K562 (cell line): Measurements from ENCODE around the gene PNPLA1.

Experiments
- ATF1 ChIP-seq, 2 experiments: fragments of 450-650 bp in 1 of 2; IDR thresholded peaks; 2 replicates each; pipeline ENCODE4 v1.6.1; 2016; ENCODE audit warnings: missing compliant biosample characterization in 1 of 2, missing genetic modification characterization in 1 of 2
- EGR1 ChIP-seq: fragments of 450-650 bp; conservative IDR thresholded peaks from 2 replicates; pipeline ENCODE4 v1.6.1; 2017; ENCODE audit warnings: mild to moderate bottlenecking
- EZH2 ChIP-seq: IDR thresholded peaks from 2 replicates; pipeline ENCODE4 v1.6.1; 2012; ENCODE audit warnings: low read depth, mild to moderate bottlenecking, inconsistent platforms, low read length, borderline replicate concordance
- ZNF232 ChIP-seq: sonication (generic); formaldehyde crosslinking; IDR thresholded peaks from 2 replicates; pipeline ENCODE4 v1.8.0; 2022; ENCODE audit warnings: mild to moderate bottlenecking, missing genetic modification reagents
- TF ChIP-seq, protein P1 (sequence below): fragments of 250-450 bp; sonication (Bioruptor Pico); IDR thresholded peaks from 2 replicates; pipeline ENCODE4 v1.9.0; 2021; ENCODE audit warnings: mild to moderate bottlenecking, inconsistent platforms
- TF ChIP-seq, protein P2 (sequence below): fragments of 450-650 bp; IDR thresholded peaks from 2 replicates; pipeline ENCODE4 v1.6.1; 2016; ENCODE audit warnings: antibody characterized with exemption
- TF ChIP-seq, protein P3 (sequence below), 3 experiments: IDR thresholded peaks in 2 of 3; conservative IDR thresholded peaks in 1 of 3; 2 replicates each; pipeline ENCODE4 v1.5.1; 2011 to 2012; ENCODE audit warnings: low read length in 3 of 3, mild to moderate bottlenecking in 3 of 3, control low read depth in 2 of 3, improper control_type of control experiment in 1 of 3, inconsistent platforms in 1 of 3, low read depth in 1 of 3, mixed read lengths in 1 of 3, moderate library complexity in 1 of 3; ENCODE audit not compliant: insufficient read depth in 2 of 3
- TF ChIP-seq, protein P4 (sequence below), 2 experiments: fragments of 450-650 bp; formaldehyde crosslinking in 1 of 2; IDR thresholded peaks; 2 replicates each; pipeline versions ENCODE4 v1.4.0 to v1.6.1; 2014 to 2020; ENCODE audit warnings: mild to moderate bottlenecking in 2 of 2, borderline replicate concordance in 1 of 2, low read depth in 1 of 2
- TF ChIP-seq, protein P5 (sequence below), 2 experiments: fragments of 450-650 bp; IDR thresholded peaks; 2 replicates each; pipeline ENCODE4 v1.6.1; 2018; ENCODE audit warnings: mild to moderate bottlenecking in 2 of 2, low read depth in 1 of 2; ENCODE audit not compliant: partially characterized antibody in 2 of 2

DNA sequence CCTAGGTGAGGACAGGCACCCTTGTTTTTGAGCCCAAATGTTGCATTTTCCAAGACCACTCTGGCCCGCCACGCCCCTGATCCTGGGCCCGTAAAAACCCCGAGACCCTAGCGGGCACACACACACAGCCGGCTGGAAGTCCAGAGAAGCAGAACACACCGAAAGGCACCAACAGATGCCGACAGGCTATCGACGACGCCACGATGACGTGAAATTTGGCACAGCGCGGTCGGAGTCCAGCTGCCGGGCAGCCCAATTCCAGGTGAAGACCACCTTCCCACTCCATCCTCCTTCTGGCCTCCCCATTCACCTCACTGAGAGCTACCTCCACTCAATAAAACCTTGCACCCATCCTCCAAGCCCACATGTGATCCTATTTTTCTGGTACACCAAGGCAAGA is 34.0 kb upstream of the PNPLA1 start:
- TF ChIP-seq EGR1 (no peak), ATF1 (CRISPR knock-in tag; IDR thresholded peaks at IDR 0.05) (no peak), ATF1 (tag; IDR thresholded peaks at IDR 0.05) (no peak), ZNF232 (CRISPR knock-in tag) (no peak), EZH2 (no peak)
- TF ChIP-seq, protein P1, sequence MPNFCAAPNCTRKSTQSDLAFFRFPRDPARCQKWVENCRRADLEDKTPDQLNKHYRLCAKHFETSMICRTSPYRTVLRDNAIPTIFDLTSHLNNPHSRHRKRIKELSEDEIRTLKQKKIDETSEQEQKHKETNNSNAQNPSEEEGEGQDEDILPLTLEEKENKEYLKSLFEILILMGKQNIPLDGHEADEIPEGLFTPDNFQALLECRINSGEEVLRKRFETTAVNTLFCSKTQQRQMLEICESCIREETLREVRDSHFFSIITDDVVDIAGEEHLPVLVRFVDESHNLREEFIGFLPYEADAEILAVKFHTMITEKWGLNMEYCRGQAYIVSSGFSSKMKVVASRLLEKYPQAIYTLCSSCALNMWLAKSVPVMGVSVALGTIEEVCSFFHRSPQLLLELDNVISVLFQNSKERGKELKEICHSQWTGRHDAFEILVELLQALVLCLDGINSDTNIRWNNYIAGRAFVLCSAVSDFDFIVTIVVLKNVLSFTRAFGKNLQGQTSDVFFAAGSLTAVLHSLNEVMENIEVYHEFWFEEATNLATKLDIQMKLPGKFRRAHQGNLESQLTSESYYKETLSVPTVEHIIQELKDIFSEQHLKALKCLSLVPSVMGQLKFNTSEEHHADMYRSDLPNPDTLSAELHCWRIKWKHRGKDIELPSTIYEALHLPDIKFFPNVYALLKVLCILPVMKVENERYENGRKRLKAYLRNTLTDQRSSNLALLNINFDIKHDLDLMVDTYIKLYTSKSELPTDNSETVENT (CRISPR knock-in tag) = no peak
- TF ChIP-seq, protein P2, sequence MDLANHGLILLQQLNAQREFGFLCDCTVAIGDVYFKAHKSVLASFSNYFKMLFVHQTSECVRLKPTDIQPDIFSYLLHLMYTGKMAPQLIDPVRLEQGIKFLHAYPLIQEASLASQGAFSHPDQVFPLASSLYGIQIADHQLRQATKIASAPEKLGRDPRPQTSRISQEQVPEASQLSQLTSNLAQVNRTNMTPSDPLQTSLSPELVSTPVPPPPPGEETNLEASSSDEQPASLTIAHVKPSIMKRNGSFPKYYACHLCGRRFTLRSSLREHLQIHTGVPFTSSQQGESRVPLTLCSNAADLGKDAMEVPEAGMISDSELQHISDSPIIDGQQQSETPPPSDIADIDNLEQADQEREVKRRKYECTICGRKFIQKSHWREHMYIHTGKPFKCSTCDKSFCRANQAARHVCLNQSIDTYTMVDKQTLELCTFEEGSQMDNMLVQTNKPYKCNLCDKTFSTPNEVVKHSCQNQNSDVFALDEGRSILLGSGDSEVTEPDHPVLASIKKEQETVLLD = no peak
- TF ChIP-seq, protein P3, sequence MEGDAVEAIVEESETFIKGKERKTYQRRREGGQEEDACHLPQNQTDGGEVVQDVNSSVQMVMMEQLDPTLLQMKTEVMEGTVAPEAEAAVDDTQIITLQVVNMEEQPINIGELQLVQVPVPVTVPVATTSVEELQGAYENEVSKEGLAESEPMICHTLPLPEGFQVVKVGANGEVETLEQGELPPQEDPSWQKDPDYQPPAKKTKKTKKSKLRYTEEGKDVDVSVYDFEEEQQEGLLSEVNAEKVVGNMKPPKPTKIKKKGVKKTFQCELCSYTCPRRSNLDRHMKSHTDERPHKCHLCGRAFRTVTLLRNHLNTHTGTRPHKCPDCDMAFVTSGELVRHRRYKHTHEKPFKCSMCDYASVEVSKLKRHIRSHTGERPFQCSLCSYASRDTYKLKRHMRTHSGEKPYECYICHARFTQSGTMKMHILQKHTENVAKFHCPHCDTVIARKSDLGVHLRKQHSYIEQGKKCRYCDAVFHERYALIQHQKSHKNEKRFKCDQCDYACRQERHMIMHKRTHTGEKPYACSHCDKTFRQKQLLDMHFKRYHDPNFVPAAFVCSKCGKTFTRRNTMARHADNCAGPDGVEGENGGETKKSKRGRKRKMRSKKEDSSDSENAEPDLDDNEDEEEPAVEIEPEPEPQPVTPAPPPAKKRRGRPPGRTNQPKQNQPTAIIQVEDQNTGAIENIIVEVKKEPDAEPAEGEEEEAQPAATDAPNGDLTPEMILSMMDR (IDR thresholded peaks at IDR 0.05 in 2 of 3, conservative IDR thresholded peaks at IDR 0.05 in 1 of 3; ENCODE audit: insufficient read depth in 2 of 3, low read depth in 1 of 3, low read length in 3 of 3) = no peak
- TF ChIP-seq, protein P4, sequence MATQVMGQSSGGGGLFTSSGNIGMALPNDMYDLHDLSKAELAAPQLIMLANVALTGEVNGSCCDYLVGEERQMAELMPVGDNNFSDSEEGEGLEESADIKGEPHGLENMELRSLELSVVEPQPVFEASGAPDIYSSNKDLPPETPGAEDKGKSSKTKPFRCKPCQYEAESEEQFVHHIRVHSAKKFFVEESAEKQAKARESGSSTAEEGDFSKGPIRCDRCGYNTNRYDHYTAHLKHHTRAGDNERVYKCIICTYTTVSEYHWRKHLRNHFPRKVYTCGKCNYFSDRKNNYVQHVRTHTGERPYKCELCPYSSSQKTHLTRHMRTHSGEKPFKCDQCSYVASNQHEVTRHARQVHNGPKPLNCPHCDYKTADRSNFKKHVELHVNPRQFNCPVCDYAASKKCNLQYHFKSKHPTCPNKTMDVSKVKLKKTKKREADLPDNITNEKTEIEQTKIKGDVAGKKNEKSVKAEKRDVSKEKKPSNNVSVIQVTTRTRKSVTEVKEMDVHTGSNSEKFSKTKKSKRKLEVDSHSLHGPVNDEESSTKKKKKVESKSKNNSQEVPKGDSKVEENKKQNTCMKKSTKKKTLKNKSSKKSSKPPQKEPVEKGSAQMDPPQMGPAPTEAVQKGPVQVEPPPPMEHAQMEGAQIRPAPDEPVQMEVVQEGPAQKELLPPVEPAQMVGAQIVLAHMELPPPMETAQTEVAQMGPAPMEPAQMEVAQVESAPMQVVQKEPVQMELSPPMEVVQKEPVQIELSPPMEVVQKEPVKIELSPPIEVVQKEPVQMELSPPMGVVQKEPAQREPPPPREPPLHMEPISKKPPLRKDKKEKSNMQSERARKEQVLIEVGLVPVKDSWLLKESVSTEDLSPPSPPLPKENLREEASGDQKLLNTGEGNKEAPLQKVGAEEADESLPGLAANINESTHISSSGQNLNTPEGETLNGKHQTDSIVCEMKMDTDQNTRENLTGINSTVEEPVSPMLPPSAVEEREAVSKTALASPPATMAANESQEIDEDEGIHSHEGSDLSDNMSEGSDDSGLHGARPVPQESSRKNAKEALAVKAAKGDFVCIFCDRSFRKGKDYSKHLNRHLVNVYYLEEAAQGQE (IDR thresholded peaks at IDR 0.05; ENCODE audit: borderline replicate concordance) = no peak
- TF ChIP-seq, protein P4 (CRISPR knock-in tag; IDR thresholded peaks at IDR 0.05; ENCODE audit: low read depth) = no peak
- TF ChIP-seq, protein P5, sequence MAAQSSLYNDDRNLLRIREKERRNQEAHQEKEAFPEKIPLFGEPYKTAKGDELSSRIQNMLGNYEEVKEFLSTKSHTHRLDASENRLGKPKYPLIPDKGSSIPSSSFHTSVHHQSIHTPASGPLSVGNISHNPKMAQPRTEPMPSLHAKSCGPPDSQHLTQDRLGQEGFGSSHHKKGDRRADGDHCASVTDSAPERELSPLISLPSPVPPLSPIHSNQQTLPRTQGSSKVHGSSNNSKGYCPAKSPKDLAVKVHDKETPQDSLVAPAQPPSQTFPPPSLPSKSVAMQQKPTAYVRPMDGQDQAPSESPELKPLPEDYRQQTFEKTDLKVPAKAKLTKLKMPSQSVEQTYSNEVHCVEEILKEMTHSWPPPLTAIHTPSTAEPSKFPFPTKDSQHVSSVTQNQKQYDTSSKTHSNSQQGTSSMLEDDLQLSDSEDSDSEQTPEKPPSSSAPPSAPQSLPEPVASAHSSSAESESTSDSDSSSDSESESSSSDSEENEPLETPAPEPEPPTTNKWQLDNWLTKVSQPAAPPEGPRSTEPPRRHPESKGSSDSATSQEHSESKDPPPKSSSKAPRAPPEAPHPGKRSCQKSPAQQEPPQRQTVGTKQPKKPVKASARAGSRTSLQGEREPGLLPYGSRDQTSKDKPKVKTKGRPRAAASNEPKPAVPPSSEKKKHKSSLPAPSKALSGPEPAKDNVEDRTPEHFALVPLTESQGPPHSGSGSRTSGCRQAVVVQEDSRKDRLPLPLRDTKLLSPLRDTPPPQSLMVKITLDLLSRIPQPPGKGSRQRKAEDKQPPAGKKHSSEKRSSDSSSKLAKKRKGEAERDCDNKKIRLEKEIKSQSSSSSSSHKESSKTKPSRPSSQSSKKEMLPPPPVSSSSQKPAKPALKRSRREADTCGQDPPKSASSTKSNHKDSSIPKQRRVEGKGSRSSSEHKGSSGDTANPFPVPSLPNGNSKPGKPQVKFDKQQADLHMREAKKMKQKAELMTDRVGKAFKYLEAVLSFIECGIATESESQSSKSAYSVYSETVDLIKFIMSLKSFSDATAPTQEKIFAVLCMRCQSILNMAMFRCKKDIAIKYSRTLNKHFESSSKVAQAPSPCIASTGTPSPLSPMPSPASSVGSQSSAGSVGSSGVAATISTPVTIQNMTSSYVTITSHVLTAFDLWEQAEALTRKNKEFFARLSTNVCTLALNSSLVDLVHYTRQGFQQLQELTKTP (IDR thresholded peaks at IDR 0.05; ENCODE audit: low read depth in 1 of 2, partially characterized antibody in 2 of 2) = no peak
